Measurements from ENCODE around the gene PURB.

DNA sequence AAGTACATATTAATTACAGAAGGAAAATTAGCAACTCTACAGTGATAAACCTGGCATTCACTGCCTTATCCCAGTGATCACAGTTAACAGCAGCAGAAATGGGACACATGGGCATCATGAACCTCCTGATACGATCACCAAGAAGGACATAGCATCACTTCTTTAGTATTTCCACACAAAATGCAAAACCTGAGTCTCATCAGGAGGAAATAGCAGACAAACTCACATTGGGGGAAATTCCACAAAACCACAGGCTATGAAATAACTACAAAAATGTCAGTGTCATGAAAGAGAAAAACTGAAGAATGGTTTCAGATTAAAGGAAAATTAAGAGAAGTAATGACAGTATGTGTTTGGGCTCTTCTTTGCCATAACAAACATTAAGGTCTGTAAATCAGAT is 12.0 kb upstream of the PURB start:
- TF ChIP-seq, protein P1, sequence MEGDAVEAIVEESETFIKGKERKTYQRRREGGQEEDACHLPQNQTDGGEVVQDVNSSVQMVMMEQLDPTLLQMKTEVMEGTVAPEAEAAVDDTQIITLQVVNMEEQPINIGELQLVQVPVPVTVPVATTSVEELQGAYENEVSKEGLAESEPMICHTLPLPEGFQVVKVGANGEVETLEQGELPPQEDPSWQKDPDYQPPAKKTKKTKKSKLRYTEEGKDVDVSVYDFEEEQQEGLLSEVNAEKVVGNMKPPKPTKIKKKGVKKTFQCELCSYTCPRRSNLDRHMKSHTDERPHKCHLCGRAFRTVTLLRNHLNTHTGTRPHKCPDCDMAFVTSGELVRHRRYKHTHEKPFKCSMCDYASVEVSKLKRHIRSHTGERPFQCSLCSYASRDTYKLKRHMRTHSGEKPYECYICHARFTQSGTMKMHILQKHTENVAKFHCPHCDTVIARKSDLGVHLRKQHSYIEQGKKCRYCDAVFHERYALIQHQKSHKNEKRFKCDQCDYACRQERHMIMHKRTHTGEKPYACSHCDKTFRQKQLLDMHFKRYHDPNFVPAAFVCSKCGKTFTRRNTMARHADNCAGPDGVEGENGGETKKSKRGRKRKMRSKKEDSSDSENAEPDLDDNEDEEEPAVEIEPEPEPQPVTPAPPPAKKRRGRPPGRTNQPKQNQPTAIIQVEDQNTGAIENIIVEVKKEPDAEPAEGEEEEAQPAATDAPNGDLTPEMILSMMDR (IDR thresholded peaks at IDR 0.05; ENCODE audit: low read length) = no peak
- no peak for TF ChIP-seq EZH2phosphoT487 (IDR thresholded peaks at IDR 0.05; ENCODE audit: low read length)
- TF ChIP-seq EZH2 (optimal IDR thresholded peaks at IDR 0.05; ENCODE audit: low read depth, low read length) = no peak
